GM18511 (cell line): ENCODE measurements around the gene STAT2.
"Not testable (repeated sequence)": the region's sequence is repeated elsewhere in the genome, so short reads cannot be mapped to it uniquely, and the experiment has no call there.

ENCODE experiments used
- ATAC-seq: cut with Tn5 transposase; IDR thresholded peaks from one replicate; pipeline ENCODE4 v1.9.1; 2021; ENCODE audit warnings: mild to moderate bottlenecking, moderate library complexity; ENCODE audit not compliant: unreplicated experiment

STAT2 gene

DNA sequence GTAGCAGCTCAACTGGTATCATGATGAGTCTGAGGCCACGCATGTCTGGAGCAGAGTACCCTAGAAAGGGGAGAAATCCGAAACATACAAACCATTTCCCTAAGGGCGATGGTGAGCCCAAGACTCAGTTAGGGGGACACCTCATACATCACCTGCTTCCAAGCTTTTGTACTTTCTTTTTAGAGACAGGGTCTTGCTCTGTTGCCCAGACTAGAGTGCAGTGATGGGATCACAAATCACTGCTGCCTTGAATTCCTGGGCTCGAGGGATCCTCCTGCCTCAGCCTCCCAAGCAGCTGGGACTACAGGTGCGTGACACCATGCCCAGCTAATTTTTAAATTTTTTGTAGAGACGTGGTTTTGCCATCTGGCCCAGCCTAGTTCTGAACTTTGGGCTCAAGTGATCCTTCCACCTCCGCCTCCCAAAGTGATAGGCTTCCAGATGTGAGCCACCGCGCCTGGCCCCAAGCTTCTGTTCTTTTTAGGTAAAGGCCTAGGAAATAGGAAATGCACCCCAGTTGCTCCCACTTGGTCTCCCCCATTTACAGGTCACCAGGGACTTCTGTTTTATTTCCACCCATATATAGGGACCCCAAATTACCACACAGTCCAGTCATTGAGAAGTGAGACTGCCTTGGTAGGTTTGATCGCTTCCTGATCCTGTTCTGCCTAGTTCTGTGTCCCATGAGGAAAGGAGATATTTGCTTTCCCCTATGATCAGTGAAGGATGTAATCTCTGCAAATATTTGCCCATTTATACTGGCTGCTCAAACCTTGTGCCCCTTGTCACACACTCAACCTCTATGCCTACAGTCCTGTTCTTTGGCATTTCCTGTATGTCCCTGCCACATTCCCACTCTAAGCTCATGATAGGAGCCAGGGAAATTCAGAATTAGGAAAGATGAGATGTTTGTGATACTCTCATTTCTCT lies 2.5 kb upstream of the STAT2 start, which contains the start of gene APOF:
Gene APOF (minus strand): TSS at position 728 of the 930 bp plus-strand sequence. CDS start 112 bp downstream, at position 616.
- no peak for ATAC-seq

- ATAC-seq = no peak
These were observed 1.7 kb upstream of the STAT2 start for GRCh38 chr12:56361487-56362129.

DNA sequence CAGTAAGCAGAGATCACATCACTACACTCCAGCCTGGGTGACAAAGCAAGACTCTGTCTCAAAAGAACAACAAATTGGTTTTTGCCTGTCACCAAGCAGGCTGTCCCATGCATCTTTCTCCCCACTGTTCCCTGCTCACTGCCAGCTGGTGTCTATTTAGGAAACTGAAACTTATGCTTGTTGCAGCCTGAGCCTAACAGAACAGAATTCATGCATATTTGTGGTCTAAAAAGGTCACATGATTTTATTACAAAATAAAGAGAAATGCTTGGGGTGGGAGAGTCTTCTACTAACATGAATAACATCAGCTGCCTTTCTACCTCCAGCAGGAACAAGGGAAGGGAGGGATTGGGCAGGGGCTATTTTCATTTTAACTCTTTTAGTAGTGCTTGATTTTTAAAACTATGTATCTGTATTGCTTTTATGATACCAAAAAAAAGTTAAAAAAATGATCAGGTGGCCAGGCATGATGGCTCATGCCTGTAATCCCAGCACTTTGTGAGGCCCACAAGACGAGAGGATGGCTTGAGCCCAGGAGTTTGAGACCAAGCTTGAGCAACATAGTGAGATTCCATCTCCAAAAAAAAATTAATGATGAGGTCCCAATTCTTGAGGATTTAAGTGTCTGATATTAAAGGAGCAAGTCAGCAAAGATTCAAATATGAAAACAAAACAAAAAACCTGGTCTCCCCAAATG lies 923 bp downstream of the STAT2 start:
- no peak for ATAC-seq

- no peak for ATAC-seq
These were observed 8.6 kb downstream of the STAT2 start for GRCh38 chr12:56351325-56351724.

GRCh38 chr12:56350662-56351061 lies 9.2 kb downstream of the STAT2 start:
- no peak for ATAC-seq

- ATAC-seq = no peak
These were observed 11.1 kb downstream of the STAT2 start for GRCh38 chr12:56348776-56349175.

- not testable (repeated sequence) for ATAC-seq
These were observed 12.7 kb downstream of the STAT2 start for GRCh38 chr12:56347255-56347654.

- ATAC-seq = no peak
These were observed 13.2 kb downstream of the STAT2 start for GRCh38 chr12:56346675-56347074.

GRCh38 chr12:56342290-56342689 lies 17.6 kb downstream of the STAT2 start:
- not testable (repeated sequence) for ATAC-seq

DNA sequence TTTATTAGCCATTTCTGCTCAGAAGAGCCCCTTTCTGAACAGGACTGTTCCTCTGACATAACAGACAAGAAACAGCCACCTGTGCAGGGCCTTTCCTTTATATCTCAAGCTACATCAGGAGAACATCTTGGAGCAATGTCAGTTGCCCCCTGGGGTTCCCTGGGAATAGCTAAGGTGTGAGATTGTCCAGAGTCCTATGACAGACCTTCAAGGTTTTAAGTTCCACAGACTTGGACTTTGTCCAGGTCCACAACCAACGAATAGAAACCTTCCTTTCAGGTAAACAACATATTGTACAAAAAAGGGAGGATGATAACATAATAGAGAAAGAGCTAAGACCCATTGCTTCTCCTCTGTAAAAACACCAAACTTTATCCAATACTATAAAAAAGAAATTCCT lies 18.3 kb downstream of the STAT2 start:
- ATAC-seq = no peak

GRCh38 chr12:56339158-56339422 lies 20.8 kb downstream of the STAT2 start:
- no peak for ATAC-seq

DNA sequence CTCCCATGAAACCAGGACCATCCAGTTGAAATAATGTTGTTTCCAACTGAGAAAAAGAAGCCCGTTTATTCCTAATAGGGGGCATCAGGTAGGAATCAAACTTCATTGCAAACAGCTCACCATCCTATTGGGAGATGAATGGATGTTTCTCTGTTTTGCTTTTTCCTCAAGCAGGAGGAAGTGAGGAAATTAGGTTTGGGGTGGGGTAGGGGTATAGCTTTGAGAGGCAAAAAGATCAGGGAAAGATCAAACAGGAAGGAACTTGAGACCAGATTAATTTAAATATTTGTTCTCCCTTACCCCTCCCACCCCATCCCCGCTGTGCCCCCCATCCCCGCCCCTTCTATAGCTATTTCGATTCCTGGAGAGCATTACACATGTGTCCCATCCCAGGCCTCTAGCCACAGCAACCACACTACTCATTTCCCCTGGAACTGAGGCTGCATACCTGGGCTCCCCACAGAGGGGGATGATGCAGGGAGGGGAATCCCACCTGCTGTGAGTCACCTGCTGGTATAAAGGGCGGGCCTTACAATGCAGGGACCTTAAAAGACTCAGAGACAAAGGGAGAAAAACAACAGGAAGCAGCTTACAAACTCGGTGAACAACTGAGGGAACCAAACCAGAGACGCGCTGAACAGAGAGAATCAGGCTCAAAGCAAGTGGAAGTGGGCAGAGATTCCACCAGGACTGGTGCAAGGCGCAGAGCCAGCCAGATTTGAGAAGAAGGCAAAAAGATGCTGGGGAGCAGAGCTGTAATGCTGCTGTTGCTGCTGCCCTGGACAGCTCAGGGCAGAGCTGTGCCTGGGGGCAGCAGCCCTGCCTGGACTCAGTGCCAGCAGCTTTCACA lies 21.4 kb downstream of the STAT2 start, which contains the start of gene IL23A:
Gene IL23A (plus strand): TSS at position 577 of the 850 bp plus-strand sequence. CDS start 161 bp downstream, at position 738.
- no peak for ATAC-seq

DNA sequence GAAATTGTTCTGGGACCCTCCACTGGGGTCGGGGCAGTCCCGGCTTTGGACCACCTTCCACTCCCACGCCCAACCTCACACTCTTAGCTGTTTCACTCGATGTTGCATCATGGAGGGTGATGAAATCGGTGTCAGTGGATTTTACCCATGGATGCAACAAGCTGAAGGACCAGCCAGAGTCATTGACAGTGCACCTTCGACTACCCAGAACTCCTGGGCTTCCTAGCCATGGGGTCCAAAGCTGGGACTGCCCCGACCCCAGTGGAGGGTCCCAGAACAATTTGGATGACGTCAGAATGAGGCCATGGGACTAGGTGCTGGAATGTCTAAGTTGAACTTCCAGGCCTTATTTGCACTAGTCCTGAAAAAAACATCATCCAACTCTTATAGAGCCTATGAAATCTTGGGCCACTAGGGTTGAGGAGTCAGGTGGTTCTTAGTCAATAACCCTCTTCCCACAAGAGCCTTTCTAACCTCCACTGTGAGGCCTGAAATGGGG lies 22.1 kb downstream of the STAT2 start:
- ATAC-seq = no peak

DNA sequence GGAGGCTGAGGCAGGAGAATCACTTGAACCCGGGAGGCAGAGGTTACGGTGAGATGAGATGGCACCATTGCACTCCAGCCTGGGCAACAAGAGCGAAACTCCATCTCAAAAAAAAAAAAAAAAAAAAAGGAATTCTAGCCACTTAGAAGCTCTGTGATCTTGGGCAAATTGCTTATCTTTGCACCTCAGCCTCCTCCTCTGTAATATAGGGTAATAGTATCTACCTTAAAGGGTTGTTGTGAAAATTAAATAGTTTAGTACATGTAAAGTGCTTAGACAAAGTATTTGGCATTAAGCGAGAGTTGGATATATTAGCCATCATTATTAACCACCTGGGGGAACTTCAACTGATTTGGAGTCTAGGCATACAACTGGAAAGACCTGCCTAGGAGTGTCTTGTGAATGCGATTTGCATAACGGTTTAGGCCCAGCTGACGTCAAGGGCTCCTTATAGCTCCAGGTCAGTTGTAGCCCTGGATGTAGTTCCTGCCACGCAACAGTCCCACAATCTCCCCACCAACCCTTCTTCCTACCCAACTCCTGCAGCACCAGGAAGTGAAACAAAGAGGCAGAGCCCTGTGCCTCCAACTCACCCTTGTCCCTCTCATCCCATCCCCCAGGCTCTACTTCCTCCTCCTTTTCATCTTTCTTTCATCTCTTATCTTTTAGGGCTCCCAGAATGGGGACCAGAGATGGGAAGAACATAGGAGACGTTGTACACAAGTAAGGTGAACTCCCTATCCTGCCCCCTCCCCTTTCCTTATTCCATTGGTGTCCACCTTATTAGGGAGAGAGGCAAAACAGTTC lies 23.3 kb downstream of the STAT2 start:
- ATAC-seq = no peak

- ATAC-seq = not testable (repeated sequence)
These were observed 24.4 kb downstream of the STAT2 start for GRCh38 chr12:56335527-56335926.

DNA sequence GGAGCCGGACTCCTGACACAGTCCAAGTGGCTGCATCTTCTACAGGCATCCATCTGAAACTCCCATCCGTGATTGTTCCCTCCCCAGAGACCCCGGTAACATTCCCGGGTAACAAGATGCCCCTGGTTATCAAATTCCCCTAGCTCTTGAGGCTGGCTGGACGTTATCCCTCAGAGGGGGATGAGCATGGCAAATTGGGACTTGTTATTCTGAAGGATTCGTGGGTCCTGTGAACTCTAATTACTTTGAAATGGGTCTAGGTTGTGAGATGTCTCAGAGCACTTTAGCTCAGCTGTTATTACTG lies 25.5 kb downstream of the STAT2 start:
- ATAC-seq = no peak

- ATAC-seq = peak; percentile 96
These were observed 26.0 kb downstream of the STAT2 start, which contains the start of gene PAN2 for GRCh38 chr12:56333679-56334489. PAN2 (minus strand) TSS chr12:56334000; CDS start chr12:56333094, 906 bp downstream.

GRCh38 chr12:56333197-56333678 lies 26.7 kb downstream of the STAT2 start:
- ATAC-seq = no peak
